SKM-1 (cell line): ENCODE results near the gene PDE4B.
A peak's percentile ranks its signal among the peaks of the same experiment; 100 is the strongest.
"Not testable (repeated sequence)": the region's sequence is repeated elsewhere in the genome, so short reads cannot be mapped to it uniquely, and the experiment has no call there.

Experiments
- DNase-seq: peaks from one replicate; lab custom pipeline; 2025; ENCODE audit not compliant: unreplicated experiment; lab: John Stamatoyannopoulos, UW

Gene PDE4B

DNA sequence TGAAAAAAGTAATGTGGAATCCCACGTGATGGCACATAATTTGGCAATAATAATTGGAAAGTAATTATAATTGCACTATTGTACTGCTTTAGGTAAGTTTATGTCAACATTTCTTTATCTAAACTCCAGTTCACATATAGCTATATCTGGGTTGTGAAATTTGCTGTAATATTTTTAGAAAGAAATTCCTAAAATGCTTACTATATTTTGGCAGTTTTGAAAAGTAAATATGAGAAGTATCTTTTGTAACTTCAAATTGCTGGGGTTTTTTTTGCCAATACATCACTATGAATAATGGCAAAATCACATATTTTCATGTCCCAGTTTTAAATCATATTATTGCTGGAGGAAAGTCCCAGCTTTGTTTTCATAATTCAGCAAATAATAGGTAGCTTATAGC, 197.5 kb downstream of the PDE4B start:
- DNase-seq: no peak

DNA sequence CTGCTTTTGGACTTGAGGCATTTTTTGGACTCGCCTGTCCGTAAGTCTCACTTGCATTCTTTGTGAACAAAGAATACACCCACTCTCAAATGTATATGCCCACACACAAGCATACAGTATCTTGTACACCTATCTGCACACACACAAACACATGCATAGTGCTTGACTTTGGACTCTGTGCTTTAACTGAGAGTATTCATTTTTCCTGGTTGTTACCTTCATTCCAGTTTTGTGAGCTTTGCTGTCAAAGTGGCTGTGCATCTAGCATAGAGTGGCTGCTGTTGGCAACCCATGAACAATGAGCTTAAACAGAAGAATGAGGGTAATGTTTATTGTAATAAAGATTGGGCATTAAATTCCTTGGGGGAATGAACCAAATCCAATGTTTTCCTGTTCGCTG, 199.0 kb downstream of the PDE4B start:
- no peak for DNase-seq

DNA sequence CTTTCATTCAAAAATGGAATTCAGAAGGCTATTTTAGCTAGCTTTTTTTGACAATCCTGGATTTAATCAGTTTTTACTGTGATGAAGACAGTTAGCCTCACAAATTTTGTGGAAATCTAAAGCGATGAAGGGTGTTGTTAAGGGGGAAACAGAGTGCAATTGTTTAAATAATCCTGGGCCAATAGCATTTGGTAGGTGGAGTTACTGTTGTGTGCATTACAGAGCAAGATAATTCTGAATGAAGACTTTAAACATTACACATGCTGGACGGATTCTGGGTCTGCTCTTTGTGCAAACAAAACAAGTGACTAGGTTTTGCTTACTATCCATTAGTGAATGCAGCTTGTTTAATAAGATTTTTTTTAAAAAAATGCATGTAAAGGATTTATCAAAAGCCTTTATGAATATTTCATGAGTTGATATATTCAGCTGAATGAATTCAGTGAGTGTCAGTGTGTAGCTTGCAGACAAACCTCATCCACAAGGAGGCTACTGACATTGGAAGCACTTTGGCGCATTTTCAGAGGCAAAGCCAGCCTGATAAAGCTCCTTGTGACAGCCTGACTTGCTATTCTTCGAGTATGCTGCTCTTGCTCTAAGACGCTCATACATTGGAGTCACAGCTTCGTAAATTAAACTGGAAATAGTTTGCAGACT, 199.6 kb downstream of the PDE4B start:
- DNase-seq: no peak

DNA sequence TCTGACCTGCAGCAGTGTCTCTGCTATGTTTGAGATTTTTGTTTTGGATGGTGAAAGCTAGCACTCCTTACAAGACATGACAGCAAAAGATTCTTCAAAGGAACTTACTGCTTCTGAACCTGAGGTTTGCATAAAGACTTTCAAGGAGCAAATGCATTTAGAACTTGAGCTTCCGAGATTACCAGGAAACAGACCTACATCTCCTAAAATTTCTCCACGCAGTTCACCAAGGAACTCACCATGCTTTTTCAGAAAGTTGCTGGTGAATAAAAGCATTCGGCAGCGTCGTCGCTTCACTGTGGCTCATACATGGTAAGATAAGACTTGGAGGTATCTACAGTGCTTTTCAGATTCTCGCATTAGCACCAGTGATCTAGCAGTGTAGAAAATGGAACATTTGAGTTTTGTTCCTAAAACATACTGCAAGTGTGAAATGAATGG, 200.2 kb downstream of the PDE4B start:
- no peak for DNase-seq

DNA sequence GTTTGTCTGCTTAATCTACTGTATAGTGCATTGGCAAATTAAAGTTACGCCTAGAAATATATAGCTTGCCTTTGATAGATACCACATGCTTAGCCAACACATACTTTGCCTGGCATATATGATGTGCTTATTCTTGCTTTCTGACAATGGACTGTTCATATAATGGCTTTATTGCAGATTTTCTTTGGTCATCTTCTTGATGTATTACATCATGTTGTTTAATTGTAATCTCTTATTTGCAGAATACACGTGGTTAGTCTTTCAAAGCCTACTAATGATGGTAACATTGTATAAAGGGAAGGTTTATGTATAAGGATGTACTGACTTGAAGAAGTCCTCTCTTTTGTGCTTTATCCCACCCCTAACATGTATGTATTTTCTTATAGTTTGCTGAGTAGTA, 201.5 kb downstream of the PDE4B start:
- DNase-seq: no peak

DNA sequence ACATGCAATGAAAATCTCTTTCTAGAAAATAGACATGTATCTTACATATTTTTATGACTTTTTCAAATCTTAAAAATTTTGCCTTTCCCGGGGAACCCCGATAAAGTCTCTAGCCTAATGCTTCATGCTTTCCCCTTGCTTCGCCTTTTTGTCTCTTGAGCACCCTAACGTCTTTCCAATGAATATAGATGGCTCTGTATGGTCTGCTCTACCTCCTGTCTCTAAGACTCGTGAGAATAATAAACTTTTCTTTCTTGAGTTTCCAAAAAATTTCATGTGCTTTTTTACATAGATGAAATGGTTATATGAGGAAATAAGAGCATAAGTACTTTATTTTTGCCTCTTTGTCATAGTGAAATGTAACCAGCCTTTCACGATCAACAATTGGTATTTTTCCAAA, 202.6 kb downstream of the PDE4B start:
- no peak for DNase-seq

DNA sequence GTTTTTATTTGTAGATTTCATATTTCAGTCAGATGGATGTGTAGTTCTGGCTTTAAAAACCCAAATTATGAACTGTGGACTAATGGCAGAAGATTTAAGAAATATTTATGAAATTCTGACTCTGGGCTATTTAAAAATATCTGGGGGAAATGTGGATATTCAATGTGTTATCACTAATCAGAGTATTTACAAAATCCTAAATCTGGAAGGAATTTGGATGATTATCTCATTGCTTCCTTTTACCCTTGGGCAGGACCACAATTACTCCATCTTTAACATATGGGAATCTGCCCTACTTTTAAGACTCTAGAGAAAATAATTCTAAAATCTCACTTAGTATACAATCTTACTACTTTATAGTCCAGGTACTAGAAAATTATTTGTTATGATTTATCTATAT, 203.2 kb downstream of the PDE4B start:
- DNase-seq: no peak

DNA sequence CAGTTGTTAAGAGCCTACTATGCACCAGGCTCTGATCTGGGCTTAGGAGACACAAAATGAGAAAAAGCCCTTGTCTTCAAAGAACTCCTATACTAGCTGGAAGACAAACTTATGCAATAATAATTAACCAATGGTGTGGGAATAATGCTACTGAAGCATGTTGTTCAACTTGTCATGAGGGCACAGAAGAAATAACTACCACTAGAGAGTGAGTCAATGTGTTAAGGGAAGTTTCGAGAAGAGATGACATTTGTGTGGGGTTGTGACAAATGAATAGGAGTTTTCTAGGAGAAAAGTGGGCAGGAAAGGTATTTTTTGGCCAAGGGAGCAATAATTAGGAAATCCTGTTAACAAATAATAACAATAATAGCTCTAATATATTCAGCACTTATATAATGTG, 205.0 kb downstream of the PDE4B start:
- no peak for DNase-seq

DNA sequence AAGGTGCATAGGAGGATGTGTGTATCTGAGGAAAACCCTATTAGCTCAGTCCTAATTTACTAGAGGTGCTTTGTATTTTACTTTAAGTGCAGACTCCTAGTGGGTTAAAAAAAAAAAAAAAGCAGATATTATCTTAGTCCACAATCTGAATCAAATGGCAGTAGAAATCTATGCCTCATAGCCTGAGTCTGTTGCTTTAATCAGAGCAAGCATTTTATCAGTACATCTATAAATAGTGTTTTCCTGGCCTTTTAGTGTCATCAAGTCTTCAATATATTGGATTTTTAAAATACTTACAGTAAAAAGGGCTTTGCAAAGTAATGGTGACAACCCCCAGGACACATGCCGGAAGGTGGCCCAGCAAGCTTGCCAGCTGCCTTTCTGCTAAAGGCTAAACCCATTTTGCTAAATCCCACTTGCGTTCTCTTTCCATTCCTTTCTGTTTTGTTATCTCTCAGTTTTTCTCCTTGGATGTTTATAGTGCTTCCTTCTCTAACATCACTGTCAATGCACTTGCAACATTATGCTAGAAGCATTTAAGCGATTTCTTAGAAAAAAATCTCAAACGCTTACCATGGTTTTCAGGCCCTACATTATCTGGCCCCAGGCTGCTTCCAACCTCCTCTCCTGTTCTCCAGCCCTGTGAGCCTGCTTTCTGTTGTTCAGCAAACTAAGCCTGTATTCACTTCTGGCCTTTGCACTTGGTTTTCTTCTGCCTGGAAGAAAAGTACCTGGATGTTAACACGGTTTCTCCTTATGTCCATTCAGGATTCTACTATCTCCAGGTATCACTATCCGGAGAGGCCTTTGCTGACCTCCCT, 206.3 kb downstream of the PDE4B start:
- no peak for DNase-seq

DNA sequence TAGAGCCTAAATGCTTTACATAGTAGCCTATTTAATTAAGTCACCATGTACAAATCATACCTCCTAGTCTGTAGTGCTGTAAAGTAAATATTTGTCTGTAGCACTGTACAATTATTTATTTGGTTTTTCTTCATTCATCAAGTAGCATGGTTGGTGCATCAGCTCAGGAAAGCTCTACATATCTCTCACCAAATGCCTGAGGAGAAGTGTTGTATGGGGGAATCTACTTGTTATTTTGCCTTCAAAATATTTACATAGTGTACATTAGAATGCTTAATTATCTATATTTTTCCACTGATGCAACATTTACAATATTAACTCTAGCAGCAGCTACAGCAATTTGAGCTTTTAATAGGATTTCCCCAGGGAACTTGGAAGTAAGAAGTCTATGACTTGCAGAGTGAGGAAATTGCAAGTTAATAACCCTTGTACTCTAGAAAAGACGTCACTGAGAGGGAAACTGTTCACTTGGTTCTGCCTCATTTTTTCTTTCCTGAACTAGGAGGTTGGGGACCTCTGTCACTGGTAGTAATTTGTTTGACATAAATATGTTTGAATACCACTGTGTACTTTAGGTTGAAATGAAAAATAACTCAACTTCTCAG, 207.4 kb downstream of the PDE4B start:
- DNase-seq: no peak

DNA sequence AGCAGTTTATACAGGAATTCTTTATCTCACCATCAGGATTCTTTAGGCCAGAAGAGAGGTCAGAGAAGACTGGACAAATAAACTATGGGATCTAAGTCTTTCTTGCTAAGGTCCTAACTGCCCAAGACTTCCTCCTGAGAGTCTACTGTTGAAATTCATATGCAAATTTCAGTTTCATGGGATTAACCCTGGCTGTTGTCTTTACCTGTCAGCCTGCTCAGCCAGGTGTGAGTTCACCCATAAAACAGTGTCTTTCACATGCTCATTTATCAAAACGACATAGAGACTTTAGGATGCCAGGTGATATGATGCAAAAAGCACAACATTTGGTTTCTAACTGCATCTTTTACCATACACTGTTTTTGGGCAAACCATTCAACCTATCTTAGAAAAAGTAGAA, 211.0 kb downstream of the PDE4B start:
- DNase-seq: no peak

DNA sequence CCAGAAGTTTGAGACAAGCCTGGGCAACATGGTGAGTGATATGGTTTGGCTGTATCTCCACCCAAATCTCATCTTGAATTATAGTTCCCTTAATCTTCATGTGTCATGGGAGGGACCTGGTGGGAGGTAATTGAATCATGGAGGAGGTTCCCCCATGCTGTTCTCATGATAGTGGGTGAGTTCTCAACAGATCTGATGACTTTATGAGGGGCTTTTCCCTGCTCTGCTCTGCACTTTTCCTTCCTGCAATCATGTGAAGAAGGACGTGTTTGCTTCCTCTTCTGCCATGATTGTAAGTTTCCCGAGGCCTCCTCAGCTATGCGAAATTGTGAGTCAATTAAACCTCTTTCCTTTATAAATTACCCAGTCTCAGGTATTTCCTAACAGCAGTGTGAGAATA, 213.8 kb downstream of the PDE4B start:
- DNase-seq: not testable (repeated sequence)

DNA sequence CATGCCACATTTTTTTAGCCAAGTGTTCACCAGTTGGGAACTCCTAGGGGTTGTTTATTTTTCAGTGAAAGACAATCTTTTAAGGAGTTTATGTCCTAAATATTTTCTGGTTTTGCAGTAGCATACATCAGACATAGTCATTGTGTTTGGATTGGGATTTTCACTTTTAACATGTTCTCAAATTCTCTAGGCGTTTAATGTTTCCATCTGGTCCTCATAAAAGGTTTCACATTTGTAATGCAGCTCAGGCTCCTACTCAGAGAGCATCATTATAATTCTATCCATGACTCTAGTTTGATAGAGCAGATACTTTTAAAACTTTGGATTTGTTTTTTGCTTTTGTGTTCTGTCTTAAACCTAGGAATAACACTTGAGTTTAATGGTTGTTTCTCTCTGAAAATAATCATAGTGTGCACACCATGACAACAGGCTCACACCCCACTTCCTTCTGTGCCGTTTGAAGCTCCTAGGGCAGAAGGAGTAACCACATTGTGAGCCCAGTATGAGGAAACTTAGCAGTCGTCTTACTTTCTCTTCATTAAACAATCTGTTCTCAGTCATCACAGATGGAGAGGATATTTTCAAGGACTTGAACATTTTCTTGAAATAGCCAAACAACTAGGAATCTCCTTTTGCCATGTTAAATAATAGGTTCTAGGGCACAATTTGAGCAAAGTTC, 219.6 kb downstream of the PDE4B start:
- peak; percentile 66 for DNase-seq

DNA sequence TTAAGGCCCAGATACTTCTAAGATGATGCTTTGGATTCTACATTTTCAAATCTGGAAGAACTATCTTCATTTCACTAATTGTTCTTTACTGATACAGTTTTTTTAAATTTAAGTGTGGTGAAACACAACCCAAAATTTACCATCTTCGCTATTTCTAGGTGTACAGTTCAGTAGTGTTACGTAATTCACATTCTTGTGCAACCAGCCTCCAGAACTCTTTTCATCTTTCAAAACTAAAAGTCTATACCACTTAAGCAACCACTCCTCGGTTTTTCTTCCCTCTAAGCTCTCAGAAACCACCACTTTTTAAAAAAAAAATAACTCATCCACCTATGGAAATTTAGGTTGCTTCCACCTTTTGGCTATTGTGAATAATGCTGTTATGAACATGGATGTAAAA, 220.7 kb downstream of the PDE4B start:
- peak; percentile 84 for DNase-seq

DNA sequence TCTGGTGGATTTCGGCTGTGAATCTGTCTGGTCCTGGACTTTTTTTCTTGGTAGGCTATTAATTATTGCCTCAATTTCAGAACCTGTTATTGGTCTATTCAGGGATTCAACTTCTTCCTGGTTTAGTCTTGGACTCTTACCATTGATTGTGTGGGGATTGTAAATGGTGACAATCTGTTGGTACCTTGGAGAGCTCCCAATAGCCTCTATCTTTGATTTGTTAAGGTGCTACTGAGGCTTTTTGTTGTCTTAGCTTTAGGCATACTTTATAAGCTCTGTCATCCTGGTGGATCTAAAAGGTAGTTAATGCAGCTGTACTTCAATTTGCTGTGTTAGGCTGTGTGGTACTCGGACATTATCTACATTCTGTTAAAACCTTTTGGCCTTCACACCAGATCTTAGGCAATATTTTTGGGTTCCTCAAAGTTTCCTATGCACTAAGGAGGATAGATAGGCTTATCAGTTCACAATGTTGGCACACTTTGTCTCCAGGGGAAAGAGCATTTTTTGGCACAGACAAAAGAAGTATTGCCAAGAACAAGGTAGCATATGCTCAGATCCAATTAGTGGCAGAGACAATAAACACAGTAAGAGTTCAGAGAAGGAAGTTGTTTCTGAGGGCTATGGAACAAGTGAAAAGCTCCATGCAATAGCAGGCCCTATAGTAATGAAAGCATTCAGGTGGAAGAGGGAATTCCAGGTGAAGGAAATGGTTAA, 230.4 kb downstream of the PDE4B start:
- no peak for DNase-seq

DNA sequence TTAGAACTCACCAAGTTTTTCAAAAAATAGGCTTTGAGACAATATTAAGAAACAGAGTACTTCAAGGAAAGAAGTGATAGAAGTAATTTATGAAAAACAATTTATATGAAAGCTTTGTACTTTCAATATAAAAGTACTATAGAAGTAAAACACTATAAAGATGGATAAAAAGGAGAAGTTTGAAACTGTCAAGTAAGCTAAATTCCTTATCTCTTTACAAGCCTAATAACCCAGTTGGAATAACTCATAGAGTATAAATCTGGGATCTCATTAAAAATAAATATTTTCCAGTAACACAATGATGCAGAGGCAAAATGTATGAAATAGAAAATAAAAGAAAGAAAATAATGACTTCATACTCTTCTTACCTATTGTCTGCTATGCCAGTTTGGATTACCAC, 232.5 kb downstream of the PDE4B start:
- DNase-seq: no peak

DNA sequence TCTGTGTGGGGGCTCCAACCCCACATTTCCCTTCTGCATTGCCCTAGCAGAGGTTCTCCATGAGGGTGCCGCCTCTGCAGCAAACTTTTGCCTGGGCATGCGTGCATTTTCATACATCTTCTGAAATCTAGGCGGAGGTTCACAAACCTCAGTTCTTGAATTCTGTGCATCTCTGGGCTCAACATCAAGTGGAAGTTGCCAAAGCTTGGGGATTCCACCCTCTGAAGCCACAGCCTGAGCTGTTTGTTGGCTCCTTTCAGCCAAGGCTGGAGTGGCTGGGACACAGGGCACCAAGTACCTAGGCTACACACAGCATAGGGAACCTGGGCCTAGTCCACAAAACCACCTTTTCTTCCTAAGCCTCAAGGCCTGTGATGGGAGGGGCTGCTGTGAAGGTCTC, 235.3 kb downstream of the PDE4B start:
- DNase-seq: no peak

DNA sequence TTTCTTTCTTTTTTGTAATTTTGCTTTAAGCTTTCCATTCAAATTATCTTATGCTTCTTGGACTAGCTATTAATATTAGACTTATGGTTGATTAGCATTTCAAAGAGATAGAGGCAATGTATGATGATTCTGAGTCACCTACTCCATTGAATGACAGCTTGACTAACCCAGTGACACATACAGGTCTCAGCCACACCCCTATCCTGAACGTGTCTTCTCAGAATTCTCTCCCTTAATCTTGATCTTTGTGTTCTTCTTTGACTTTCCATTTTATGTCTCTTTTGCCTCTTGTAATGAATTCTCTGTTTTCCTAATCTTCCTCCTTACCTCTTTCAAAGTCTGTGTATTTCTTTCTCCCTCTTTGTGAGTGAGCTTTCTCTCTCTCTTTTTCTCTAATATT, 241.1 kb downstream of the PDE4B start:
- no peak for DNase-seq

DNA sequence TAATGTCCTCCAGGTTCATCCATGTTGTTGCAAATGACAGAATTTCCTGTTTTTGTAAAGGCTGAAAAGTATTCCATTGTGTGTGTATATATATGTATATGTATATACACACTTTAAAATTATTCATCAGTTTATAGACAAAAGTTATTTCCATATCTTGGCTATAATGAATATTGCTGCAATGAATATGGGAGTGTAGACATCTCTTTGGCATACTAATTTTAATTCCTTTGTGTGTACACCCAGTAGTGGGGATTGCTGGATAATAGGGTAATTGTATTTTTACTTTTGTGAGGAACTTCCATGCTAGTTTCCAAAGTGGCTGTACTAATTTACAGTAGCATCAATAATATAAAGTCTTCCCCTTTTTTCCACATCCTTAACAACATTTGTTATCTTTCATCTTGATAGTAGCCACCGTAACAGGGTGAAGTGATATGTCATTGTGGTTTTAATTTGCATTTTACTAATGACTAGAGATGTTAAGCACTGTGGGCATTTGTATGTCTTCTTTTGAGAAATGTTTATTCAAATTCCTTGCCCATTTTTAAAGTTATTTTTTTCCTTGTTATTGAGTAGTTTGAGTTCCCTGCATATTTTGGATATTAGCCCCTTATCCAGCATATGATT, 243.0 kb downstream of the PDE4B start:
- DNase-seq: no peak

DNA sequence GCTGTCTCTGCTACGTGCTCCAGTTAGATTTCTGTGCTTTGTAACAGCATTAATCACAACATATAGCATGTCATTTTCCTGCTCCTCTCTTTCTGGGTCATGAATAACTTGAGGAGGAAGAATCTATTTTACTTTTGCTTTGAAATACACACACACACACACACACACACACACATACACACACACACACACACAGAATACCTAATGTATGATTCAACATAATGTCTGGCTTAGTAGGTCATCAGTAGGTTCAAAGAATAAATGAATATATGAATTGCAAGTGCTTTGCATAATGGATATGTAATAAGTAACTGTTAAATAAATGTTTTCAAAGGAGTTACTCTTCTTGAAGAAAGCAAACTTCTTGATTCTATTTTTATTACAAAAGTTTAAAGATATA, 249.0 kb downstream of the PDE4B start:
- DNase-seq: no peak

DNA sequence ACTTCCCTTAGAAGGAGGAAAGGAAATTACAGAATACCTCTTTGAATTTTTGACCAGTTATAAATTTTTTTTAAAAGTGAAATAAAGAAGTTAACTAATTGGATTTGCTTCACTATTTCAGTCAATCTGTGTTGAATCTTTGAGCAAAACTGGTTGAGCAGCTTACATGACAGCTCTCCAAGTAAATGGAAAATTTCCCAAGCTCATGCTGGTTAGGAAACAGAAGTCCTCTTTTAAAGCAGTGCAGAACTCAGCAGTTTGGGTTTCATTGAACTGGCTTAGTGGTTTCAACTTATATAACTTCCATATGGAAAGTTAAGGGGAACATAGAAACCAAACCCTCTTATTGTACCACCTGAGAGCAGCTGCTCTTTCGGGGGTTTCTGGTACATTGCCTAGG, 250.5 kb downstream of the PDE4B start:
- DNase-seq: no peak
